ENCODE results near the gene ABLIM1. TPM values are rescaled to one million over a fixed set of nuclear protein-coding genes. Genes with fewer than 3 reads are reported as not detected.
A peak's percentile ranks its signal among the peaks of the same experiment; 100 is the strongest.

The ABLIM1 gene
- total RNA-seq, 1 experiment from 2014 or later: 89.4 TPM

DNA sequence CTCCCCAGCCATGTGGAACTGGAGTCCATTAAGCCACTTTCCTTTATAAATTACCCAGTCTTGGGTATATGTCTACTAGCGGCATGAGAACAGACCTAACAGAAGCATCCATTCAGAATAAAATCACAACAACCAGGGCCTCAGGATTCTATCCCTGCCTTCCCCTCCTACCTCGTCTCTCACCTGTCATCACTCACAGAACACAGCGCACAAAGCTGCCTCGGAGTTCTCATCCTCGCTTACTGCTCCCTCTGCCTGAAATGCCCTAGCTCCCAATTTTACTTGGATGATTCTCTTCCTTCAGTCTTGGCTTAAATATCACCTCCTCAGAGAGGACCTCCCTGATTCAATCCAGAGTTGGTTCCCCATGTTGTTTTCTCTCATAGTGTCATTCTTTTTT, 183.1 kb downstream of the ABLIM1 start:
- peaks cover 4% of the 10 kb centered on the region for H3K36me3 Mint-ChIP-seq (ENCODE audit: insufficient read depth, unreplicated experiment)
- no peak overlapping the region for H3K27ac Mint-ChIP-seq (ENCODE audit: unreplicated experiment)
- H3K4me3 Mint-ChIP-seq (ENCODE audit: low read depth, unreplicated experiment): no peak overlapping the region
- H3K27me3 Mint-ChIP-seq (ENCODE audit: unreplicated experiment): no peaks in the 10 kb centered on the region
- peaks cover 15% of the 10 kb centered on the region for H3K4me1 Mint-ChIP-seq (ENCODE audit: low read depth, unreplicated experiment)
- intact Hi-C loops (cut with micrococcal nuclease; ENCODE audit: unreplicated experiment): loop anchor here (5.0 kb wide), 1 partner anchor 312 kb away; no protein-coding TSS in a partner anchor
- no TSS peak for BruUV-seq (replicated peaks)
- TF ChIP-seq, protein P1, sequence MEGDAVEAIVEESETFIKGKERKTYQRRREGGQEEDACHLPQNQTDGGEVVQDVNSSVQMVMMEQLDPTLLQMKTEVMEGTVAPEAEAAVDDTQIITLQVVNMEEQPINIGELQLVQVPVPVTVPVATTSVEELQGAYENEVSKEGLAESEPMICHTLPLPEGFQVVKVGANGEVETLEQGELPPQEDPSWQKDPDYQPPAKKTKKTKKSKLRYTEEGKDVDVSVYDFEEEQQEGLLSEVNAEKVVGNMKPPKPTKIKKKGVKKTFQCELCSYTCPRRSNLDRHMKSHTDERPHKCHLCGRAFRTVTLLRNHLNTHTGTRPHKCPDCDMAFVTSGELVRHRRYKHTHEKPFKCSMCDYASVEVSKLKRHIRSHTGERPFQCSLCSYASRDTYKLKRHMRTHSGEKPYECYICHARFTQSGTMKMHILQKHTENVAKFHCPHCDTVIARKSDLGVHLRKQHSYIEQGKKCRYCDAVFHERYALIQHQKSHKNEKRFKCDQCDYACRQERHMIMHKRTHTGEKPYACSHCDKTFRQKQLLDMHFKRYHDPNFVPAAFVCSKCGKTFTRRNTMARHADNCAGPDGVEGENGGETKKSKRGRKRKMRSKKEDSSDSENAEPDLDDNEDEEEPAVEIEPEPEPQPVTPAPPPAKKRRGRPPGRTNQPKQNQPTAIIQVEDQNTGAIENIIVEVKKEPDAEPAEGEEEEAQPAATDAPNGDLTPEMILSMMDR (IDR thresholded peaks at IDR 0.05; ENCODE audit: unreplicated experiment): no peak
- CTCF ChIA-PET: no interaction called here
- DNase-seq: no peak
- no peaks in the 10 kb centered on the region for H3K9me3 Mint-ChIP-seq (ENCODE audit: low read depth, unreplicated experiment)

DNA sequence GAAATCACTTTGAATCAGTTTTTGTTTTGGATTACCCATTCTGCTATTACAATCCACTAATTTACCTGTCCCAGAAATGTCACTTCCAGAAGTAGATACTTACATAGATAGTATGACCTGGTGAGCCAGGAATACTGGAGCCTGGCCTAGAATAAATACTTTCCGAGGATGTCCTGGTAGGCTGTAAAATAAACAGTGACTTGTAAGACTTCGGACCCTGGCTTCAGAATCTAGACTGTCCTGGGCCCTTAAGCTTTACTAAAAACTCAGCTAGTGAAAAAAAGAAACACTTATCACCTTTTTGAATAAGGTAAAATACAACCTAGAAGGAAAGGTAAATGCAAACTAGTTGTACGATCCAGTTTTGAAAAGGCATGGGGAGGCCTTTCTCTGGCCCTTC, 184.3 kb downstream of the ABLIM1 start:
- H3K4me3 Mint-ChIP-seq (ENCODE audit: low read depth, unreplicated experiment): no peak overlapping the region
- H3K27ac Mint-ChIP-seq (ENCODE audit: unreplicated experiment): no peak overlapping the region
- H3K9me3 Mint-ChIP-seq (ENCODE audit: low read depth, unreplicated experiment): no peaks in the 10 kb centered on the region
- no TSS peak for BruUV-seq (replicated peaks)
- peaks cover 4% of the 10 kb centered on the region for H3K36me3 Mint-ChIP-seq (ENCODE audit: insufficient read depth, unreplicated experiment)
- TF ChIP-seq, protein P1 (IDR thresholded peaks at IDR 0.05; ENCODE audit: unreplicated experiment): no peak
- DNase-seq: no peak
- H3K27me3 Mint-ChIP-seq (ENCODE audit: unreplicated experiment): no peaks in the 10 kb centered on the region
- CTCF ChIA-PET: no interaction called here
- peaks cover 15% of the 10 kb centered on the region for H3K4me1 Mint-ChIP-seq (ENCODE audit: low read depth, unreplicated experiment)
- intact Hi-C loops (cut with micrococcal nuclease; ENCODE audit: unreplicated experiment): loop anchor here (2.0 to 5.0 kb wide), 2 partner anchors 229 to 314 kb away; no protein-coding TSS in a partner anchor

DNA sequence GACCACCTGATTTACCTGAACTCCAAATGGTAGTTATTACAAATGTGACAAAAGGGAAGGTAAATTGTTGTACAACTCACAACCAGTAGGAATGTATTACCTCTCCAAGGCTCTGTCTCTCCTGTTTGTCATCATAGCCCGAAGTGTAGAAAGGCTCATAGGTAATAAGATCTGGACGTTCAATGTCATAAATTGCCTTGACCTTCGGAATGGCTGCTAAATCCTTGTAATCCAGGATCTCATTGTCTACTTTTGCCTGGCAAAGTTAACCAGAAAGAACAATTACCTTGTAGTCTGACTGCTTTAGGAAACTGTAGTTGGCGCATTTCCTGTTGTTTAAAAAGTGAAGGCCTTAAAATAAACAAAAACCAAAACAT, 185.2 kb downstream of the ABLIM1 start:
- no TSS peak for BruUV-seq (replicated peaks)
- Mint-ChIP-seq H3K27ac (ENCODE audit: unreplicated experiment) (no peak overlapping the region), H3K4me3 (ENCODE audit: low read depth, unreplicated experiment) (no peak overlapping the region), H3K4me1 (ENCODE audit: low read depth, unreplicated experiment) (peaks cover 15% of the 10 kb centered on the region), H3K36me3 (ENCODE audit: insufficient read depth, unreplicated experiment) (peaks cover 4% of the 10 kb centered on the region), H3K9me3 (ENCODE audit: low read depth, unreplicated experiment) (no peaks in the 10 kb centered on the region), H3K27me3 (ENCODE audit: unreplicated experiment) (no peaks in the 10 kb centered on the region)
- intact Hi-C loops (cut with micrococcal nuclease; ENCODE audit: unreplicated experiment): loop anchor here (2.0 to 5.0 kb wide), 2 partner anchors 230 to 314 kb away; no protein-coding TSS in a partner anchor
- CTCF ChIA-PET: interaction anchor here (2.4 kb wide), 1 partner anchor 76 kb away, joined by 24 read pairs; no protein-coding TSS in a partner anchor
- no peak for DNase-seq
- TF ChIP-seq, protein P1 (IDR thresholded peaks at IDR 0.05; ENCODE audit: unreplicated experiment): no peak

DNA sequence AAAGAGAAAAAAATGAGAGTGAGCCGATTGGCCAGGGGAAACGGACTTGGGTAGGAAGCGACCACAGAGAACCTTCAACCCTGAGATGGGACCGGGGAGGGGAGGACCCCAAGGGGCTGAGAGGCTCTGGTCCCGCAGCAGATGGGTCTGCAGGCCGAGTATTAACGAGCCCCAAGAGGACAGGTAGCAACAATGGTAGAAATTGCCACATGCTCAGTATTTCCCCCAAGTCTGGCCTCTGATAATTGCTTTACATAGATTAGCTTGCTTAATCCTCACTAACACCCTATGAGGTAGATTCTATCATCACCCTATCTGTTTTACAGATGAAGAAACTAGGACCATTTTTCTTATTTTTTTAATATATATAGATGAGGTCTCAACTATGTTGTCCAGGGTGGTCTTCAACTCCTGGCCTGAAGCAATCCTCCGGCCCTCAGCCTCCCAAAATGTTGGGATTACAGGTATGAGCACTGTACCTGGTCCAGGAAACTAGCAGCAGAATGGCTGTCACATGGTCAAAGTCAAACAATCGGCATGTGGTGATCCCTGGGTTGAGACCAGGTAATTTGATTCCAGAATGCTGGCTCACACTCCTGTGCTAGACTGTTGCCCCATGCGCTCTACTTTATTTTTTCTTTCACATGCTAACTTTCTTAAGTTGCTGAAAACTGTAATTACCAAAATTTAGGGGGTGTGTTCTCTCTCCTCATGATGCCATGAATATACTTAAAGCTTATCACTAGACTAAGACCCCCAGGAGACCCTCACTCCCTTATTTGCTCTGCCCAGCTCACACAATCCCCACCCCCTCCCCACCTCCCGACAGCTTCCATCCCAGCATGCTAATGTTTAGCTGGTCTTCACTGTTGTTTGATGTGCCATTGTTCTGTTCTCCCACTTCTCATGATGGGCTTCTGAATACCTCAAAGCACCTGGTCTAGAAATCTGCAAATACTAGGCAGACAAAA, 185.9 kb downstream of the ABLIM1 start:
- Mint-ChIP-seq H3K4me1 (ENCODE audit: low read depth, unreplicated experiment) (peaks cover 15% of the 10 kb centered on the region), H3K27ac (ENCODE audit: unreplicated experiment) (no peak overlapping the region), H3K9me3 (ENCODE audit: low read depth, unreplicated experiment) (no peaks in the 10 kb centered on the region), H3K36me3 (ENCODE audit: insufficient read depth, unreplicated experiment) (peaks cover 4% of the 10 kb centered on the region), H3K27me3 (ENCODE audit: unreplicated experiment) (no peaks in the 10 kb centered on the region), H3K4me3 (ENCODE audit: low read depth, unreplicated experiment) (no peak overlapping the region)
- peak; percentile 27 for DNase-seq
- TF ChIP-seq, protein P1 (IDR thresholded peaks at IDR 0.05; ENCODE audit: unreplicated experiment): no peak
- BruUV-seq (replicated peaks): no TSS peak
- CTCF ChIA-PET: interaction anchor here (0.7 to 2.4 kb wide), 6 partner anchors 48 to 316 kb away, joined by 3 to 24 read pairs (median 4); no protein-coding TSS in a partner anchor
- intact Hi-C loops (cut with micrococcal nuclease; ENCODE audit: unreplicated experiment): loop anchor here (1.0 to 5.0 kb wide), 3 partner anchors 76 to 315 kb away; no protein-coding TSS in a partner anchor
